ENCODE results near the gene RASGRF1.

DNA sequence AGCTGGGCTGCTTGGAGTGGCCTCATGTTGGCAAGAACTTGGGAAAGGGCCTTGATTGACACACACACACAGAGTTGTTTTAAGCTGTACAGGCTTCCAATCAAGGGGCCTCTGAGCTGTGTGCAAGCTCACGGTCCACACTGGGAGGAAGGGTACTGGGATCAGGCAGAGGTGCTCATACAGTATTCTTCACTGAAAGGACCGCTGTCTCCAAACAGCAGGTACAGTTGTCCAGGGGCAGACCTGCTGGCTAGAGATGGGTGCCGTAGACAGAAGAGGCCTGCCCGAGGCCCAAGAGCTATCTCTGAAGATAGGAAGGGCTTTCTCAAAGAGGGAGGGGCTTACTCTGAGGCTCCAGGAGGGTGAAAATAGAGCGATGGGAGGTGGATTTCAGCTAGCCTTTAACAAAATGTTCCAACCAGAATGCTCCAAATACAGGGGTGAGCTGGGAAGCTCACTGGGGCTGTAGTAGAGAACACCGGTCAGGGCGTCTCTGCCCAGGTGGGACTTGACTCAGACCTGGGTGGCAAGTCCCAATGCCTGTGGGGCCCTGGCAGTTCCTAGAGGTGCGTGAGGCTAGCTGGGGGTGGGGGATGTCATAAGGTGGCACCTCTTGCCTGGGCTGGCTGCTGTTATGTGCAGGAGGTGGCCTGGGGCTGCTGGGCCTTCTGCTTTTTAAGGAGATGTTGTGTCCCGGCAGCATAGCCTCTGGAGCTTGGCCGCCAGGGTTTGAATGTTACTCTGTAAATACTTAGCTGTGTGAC lies 42.7 kb downstream of the RASGRF1 start:
- TF ChIP-seq, protein P1, sequence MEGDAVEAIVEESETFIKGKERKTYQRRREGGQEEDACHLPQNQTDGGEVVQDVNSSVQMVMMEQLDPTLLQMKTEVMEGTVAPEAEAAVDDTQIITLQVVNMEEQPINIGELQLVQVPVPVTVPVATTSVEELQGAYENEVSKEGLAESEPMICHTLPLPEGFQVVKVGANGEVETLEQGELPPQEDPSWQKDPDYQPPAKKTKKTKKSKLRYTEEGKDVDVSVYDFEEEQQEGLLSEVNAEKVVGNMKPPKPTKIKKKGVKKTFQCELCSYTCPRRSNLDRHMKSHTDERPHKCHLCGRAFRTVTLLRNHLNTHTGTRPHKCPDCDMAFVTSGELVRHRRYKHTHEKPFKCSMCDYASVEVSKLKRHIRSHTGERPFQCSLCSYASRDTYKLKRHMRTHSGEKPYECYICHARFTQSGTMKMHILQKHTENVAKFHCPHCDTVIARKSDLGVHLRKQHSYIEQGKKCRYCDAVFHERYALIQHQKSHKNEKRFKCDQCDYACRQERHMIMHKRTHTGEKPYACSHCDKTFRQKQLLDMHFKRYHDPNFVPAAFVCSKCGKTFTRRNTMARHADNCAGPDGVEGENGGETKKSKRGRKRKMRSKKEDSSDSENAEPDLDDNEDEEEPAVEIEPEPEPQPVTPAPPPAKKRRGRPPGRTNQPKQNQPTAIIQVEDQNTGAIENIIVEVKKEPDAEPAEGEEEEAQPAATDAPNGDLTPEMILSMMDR (IDR thresholded peaks at IDR 0.05; ENCODE audit: insufficient read depth, low read length): no peak
- TF ChIP-seq POLR2AphosphoS5 (IDR thresholded peaks at IDR 0.05; ENCODE audit: low read depth) (no peak), GABPA (IDR thresholded peaks at IDR 0.05; ENCODE audit: low read depth) (no peak), SPI1 (IDR thresholded peaks at IDR 0.05; ENCODE audit: borderline replicate concordance, low read depth) (no peak)
- TF ChIP-seq, protein P2, sequence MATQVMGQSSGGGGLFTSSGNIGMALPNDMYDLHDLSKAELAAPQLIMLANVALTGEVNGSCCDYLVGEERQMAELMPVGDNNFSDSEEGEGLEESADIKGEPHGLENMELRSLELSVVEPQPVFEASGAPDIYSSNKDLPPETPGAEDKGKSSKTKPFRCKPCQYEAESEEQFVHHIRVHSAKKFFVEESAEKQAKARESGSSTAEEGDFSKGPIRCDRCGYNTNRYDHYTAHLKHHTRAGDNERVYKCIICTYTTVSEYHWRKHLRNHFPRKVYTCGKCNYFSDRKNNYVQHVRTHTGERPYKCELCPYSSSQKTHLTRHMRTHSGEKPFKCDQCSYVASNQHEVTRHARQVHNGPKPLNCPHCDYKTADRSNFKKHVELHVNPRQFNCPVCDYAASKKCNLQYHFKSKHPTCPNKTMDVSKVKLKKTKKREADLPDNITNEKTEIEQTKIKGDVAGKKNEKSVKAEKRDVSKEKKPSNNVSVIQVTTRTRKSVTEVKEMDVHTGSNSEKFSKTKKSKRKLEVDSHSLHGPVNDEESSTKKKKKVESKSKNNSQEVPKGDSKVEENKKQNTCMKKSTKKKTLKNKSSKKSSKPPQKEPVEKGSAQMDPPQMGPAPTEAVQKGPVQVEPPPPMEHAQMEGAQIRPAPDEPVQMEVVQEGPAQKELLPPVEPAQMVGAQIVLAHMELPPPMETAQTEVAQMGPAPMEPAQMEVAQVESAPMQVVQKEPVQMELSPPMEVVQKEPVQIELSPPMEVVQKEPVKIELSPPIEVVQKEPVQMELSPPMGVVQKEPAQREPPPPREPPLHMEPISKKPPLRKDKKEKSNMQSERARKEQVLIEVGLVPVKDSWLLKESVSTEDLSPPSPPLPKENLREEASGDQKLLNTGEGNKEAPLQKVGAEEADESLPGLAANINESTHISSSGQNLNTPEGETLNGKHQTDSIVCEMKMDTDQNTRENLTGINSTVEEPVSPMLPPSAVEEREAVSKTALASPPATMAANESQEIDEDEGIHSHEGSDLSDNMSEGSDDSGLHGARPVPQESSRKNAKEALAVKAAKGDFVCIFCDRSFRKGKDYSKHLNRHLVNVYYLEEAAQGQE (IDR thresholded peaks at IDR 0.05; ENCODE audit: insufficient replicate concordance, low read depth): no peak
